ENCODE results near the gene MYLK4. TPM values are rescaled to one million over a fixed set of nuclear protein-coding genes. Genes with fewer than 3 reads are reported as not detected.
A peak's percentile ranks its signal among the peaks of the same experiment; 100 is the strongest.

The MYLK4 gene
- total and polyA plus RNA-seq, 5 donors, result 1.3 to 3.7 (median 2.3) TPM

DNA sequence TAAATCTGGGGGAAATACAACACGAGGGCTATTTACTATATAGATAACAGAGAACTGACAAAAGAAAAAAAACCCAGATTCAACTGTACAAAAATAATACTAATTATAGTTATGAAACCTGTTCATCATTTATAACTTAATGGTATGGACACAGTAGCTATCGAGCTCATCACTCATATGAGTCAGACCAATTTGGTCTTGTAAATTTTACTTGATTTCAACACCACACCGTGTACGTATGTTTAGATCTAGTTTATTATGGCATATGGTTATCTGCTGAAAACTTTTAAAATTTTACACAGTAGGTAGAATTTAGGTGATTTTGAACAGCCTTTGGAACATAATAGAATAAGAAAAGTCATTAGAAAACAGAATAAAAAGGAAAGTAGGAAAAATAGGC lies 5.5 kb downstream of the MYLK4 start:
- Histone ChIP-seq H3K27me3 (ENCODE audit: control insufficient read depth, insufficient read depth) (no peaks in the 10 kb centered on the region), H3K9me3 (ENCODE audit: control insufficient read depth, low read length) (no peaks in the 10 kb centered on the region), H3K4me3 (ENCODE audit: low read length) (no peak overlapping the region), H3K4me1 (ENCODE audit: control insufficient read depth, insufficient read depth, low read length) (no peaks in the 10 kb centered on the region), H3K27ac (ENCODE audit: low read length) (no peak overlapping the region)
- WGBS, result 91% methylated on average over 4 of the region's 4 CpGs
- DNase-seq (no peak), ATAC-seq (no peak)
- intact Hi-C loops (cut with DNase I), result loop anchor here in 1 of 4 donors (10.0 kb wide), 1 partner anchor 1140 kb away; the partner anchor contains the start of gene FOXC1

DNA sequence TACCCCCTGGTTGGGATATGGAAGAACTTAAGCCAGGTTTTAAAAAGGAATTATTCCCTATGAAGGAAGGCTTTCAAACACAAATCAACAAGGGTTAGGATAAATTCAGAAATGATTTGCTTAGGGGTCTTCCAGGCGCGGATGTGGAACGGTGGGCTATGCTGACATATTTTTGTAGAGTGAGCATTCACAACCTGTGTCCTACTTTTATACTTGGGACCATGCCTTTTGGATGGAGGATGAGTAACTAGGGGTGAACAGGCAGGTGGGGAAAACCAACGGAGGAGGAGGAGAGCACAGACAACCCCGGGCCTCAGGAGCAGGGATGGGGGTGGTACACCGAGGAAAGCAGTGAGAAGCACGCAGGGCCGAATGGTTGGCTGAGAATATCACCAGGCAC lies 5.9 kb downstream of the MYLK4 start:
- no peaks in the 10 kb centered on the region for H3K4me1 ChIP-seq (ENCODE audit: control insufficient read depth, insufficient read depth, low read length)
- H3K9me3 ChIP-seq (ENCODE audit: control insufficient read depth, low read length), result no peaks in the 10 kb centered on the region
- DNase-seq (no peak), ATAC-seq (no peak)
- H3K4me3 ChIP-seq (ENCODE audit: low read length), result no peak overlapping the region
- H3K27me3 ChIP-seq (ENCODE audit: control insufficient read depth, insufficient read depth), result no peaks in the 10 kb centered on the region
- intact Hi-C loops (cut with DNase I), result loop anchor here in 2 of 4 donors (5.0 to 10.0 kb wide), 2 partner anchors 1140 to 1147 kb away; partner anchors contain the start of gene FOXC1 (in 1 of the 2)
- 91% methylated on average over 8 of the region's 8 CpGs for WGBS
- H3K27ac ChIP-seq (ENCODE audit: low read length), result peak overlapping the region; percentile 87

DNA sequence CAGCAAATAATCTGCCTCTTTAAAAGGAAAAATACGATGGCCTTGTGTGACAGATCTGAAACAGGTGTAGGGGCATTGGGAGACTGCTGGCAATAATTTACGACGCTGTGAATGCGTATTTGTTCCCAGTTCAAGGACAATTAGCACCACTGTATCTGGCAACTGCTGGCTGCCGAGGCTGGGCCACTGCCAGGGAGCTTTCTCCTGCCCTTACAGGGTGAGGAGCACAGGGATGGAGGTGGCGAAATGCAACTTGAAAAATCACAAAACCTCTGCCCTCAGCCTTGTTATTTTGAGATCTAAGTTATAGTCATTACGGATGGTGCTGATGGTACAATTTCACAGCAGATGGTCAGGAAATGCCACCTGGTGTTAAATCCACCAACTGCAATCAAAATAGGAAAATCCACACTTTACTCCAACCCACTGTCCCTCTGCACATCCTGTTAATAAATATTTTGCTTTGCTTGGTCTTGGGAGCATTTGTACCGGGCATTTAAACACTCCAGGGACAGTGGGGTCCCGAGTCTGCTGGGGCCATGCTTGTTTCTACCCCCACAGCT lies 6.4 kb downstream of the MYLK4 start:
- Histone ChIP-seq H3K27me3 (ENCODE audit: control insufficient read depth, insufficient read depth) (no peaks in the 10 kb centered on the region), H3K4me3 (ENCODE audit: low read length) (no peak overlapping the region), H3K4me1 (ENCODE audit: control insufficient read depth, insufficient read depth, low read length) (no peaks in the 10 kb centered on the region), H3K9me3 (ENCODE audit: control insufficient read depth, low read length) (no peaks in the 10 kb centered on the region), H3K27ac (ENCODE audit: low read length) (peak overlapping the region; percentile 87)
- 60% methylated on average over 9 of the region's 9 CpGs for WGBS
- DNase-seq (peak; percentile 56 to 90 (median 87)), ATAC-seq (peak; percentile 82 to 86)
- intact Hi-C loops (cut with DNase I), result loop anchor here in 2 of 4 donors (5.0 to 10.0 kb wide), 2 partner anchors 1139 to 1147 kb away; partner anchors contain the start of gene FOXC1 (in 1 of the 2)

DNA sequence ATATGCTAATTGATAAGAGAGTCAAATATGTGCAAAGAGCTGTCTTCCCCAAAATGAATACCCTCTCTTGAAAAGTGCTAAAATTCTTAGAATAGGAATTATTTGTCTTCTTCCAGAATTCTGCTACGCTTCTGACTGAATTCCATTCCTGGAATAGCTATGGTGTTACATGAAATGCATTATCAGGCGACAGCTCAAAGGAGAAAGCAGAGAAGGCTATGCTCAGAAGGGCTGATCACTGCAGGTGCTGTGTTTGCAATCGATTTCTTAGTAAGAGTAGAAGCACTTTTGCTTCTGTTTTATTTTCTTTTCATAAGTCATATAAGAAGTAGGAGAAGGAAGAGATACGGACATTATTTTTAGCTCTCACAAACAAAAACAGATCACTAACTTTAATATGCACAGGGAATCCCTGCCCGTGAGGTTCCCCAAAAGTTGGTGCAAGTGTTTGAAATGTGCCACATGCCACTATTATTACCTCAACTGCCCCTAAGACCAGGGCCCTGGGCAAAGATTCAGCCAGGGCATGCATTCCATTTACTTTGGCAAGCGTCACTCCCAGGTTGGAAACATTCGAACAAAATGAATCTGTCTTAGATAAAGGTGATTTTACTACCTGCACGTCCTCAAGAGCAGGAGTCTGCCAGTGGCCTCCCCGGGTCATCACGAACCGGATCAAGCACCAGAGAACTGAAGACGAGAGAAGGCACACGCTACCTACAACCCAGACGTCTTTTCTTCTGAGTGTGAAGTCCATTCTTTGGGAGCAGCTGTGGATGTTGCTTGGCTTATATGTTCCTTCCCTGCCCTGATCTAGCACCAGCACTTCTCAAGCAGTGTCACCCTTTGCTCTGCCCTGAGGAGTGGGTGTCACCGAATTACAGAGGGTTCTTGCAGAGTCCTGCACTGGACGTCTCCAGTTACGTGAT lies 7.2 kb downstream of the MYLK4 start:
- DNase-seq (no peak), ATAC-seq (peak; percentile 59 to 61)
- no peaks in the 10 kb centered on the region for H3K4me1 ChIP-seq (ENCODE audit: control insufficient read depth, insufficient read depth, low read length)
- 64% methylated on average over 17 of the region's 17 CpGs for WGBS
- H3K27ac ChIP-seq (ENCODE audit: low read length), result peak overlapping the region; percentile 87
- no peaks in the 10 kb centered on the region for H3K27me3 ChIP-seq (ENCODE audit: control insufficient read depth, insufficient read depth)
- H3K9me3 ChIP-seq (ENCODE audit: control insufficient read depth, low read length), result no peaks in the 10 kb centered on the region
- no peak overlapping the region for H3K4me3 ChIP-seq (ENCODE audit: low read length)
- intact Hi-C loops (cut with DNase I), result loop anchor here in 2 of 4 donors (5.0 to 10.0 kb wide), 2 partner anchors 1139 to 1146 kb away; partner anchors contain the start of gene FOXC1 (in 1 of the 2)

DNA sequence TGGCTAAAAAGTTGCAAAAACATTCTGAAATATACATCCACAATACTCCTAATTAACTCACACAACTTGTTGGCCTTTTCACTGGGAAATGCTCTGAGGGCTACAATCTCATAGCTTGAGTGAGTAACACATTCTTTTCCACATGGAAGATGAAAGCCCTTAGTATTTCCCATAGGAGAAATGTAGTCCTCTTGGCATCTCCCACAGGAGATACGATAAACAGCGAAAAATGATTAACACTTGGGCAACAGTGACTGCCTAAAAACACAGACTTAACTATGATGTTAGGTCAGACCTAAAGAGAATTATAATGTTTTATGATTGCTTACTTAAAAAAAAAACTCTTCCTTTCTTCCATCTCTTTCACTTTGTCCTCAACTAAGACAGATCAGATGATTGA lies 9.0 kb downstream of the MYLK4 start:
- WGBS, result 64% methylated on average over 2 of the region's 2 CpGs
- DNase-seq (no peak), ATAC-seq (no peak)
- H3K9me3 ChIP-seq (ENCODE audit: control insufficient read depth, low read length), result no peaks in the 10 kb centered on the region
- no peaks in the 10 kb centered on the region for H3K4me1 ChIP-seq (ENCODE audit: control insufficient read depth, insufficient read depth, low read length)
- no peak overlapping the region for H3K4me3 ChIP-seq (ENCODE audit: low read length)
- H3K27me3 ChIP-seq (ENCODE audit: control insufficient read depth, insufficient read depth), result no peaks in the 10 kb centered on the region
- intact Hi-C loops (cut with DNase I), result loop anchor here in 2 of 4 donors (5.0 to 10.0 kb wide), 2 partner anchors 1137 to 1144 kb away; partner anchors contain the start of gene FOXC1 (in 1 of the 2)
- H3K27ac ChIP-seq (ENCODE audit: low read length), result no peak overlapping the region

DNA sequence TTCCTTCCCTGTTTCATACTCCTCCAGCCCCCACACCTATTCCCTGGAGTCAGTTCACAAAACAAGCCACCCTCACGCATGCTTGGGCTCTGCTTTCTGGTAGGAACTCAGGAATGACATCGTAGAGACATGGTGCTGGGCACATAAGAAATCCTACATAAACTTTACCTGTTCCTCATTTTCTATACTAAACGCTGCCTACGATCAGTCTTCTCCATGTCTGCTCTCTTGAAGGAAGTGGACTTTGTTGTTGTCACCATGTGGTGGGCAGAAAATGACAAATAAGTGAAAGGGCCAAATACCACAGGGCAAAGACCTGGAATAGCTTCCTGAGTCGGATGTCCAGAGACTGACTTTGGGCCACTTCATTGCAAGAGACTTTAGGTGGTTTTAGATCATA lies 10.1 kb downstream of the MYLK4 start:
- ATAC-seq, result no peak
- intact Hi-C loops (cut with DNase I), result loop anchor here in 2 of 4 donors (5.0 to 10.0 kb wide), 2 partner anchors 1136 to 1143 kb away; partner anchors contain the start of gene FOXC1 (in 1 of the 2)
- WGBS, result 79% methylated on average over 5 of the region's 5 CpGs

DNA sequence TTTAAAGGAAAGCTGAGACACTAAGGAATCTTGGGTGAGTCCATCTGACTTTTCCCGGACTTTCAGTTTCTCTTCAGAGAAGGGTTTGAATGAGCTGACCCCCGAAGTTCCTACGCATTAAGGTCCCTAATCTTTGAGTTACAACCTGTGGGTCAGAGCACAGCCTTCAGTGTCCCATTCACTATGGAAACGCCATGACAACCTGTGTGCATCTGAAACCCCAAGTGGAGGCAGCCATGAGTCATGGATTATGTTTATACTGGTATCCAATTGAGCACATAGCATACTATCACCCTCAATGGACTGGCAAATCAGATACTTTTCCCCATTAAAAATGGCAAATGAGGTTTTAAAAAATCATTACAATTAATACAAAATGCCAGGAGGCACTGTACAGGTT lies 11.4 kb downstream of the MYLK4 start:
- intact Hi-C loops (cut with DNase I), result no loop called here
- DNase-seq (no peak), ATAC-seq (no peak)
- Histone ChIP-seq H3K9me3 (ENCODE audit: control insufficient read depth, low read length) (no peaks in the 10 kb centered on the region), H3K27ac (ENCODE audit: low read length) (peak overlapping the region; percentile 42), H3K4me3 (ENCODE audit: low read length) (no peak overlapping the region), H3K27me3 (ENCODE audit: control insufficient read depth, insufficient read depth) (no peaks in the 10 kb centered on the region), H3K4me1 (ENCODE audit: control insufficient read depth, insufficient read depth, low read length) (no peaks in the 10 kb centered on the region)
- 89% methylated on average over 4 of the region's 4 CpGs for WGBS

More for the DNA sequence above, 10.1 kb downstream of the MYLK4 start:
- Histone ChIP-seq H3K9me3 (ENCODE audit: control insufficient read depth, low read length) (no peaks in the 10 kb centered on the region), H3K4me3 (ENCODE audit: low read length) (no peak overlapping the region), H3K27me3 (ENCODE audit: control insufficient read depth, insufficient read depth) (no peaks in the 10 kb centered on the region), H3K27ac (ENCODE audit: low read length) (peak overlapping the region; percentile 66), H3K4me1 (ENCODE audit: control insufficient read depth, insufficient read depth, low read length) (no peaks in the 10 kb centered on the region)
- no peak for DNase-seq

DNA sequence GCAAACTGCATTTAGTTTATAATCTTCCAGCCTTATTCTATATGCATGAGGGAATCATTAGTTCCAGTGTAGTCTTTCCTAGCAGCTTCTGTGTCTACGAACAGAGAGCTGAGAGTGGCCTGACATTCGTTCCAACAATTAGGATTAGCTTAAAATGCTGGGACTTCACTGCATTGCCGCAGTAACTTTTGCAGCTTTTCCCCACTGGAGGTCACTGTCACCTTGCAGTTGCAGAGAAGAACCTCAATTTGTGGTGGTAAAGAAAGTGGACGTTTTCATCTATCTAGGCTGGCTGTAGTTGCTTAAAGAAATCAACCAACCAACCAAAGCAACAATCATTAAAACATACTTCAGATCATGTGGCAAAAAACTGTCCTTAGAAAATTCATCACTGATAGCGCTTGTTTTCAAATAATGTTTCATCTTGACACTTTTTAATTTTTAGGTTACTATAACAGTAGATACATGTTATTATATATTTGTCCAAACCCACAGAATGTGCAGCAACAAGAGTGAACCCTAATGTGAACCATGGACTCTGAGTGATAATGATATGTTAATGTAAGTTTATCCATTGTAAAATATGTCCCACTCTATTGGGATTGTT lies 12.2 kb downstream of the MYLK4 start:
- Histone ChIP-seq H3K4me3 (ENCODE audit: low read length) (no peak overlapping the region), H3K27me3 (ENCODE audit: control insufficient read depth, insufficient read depth) (no peaks in the 10 kb centered on the region), H3K9me3 (ENCODE audit: control insufficient read depth, low read length) (no peaks in the 10 kb centered on the region), H3K27ac (ENCODE audit: low read length) (no peak overlapping the region), H3K4me1 (ENCODE audit: control insufficient read depth, insufficient read depth, low read length) (no peaks in the 10 kb centered on the region)
- intact Hi-C loops (cut with DNase I), result no loop called here
- ATAC-seq (no peak), DNase-seq (peak in 1 of 3 donors; percentile 61)
- WGBS, result 22% methylated on average over 5 of the region's 5 CpGs

DNA sequence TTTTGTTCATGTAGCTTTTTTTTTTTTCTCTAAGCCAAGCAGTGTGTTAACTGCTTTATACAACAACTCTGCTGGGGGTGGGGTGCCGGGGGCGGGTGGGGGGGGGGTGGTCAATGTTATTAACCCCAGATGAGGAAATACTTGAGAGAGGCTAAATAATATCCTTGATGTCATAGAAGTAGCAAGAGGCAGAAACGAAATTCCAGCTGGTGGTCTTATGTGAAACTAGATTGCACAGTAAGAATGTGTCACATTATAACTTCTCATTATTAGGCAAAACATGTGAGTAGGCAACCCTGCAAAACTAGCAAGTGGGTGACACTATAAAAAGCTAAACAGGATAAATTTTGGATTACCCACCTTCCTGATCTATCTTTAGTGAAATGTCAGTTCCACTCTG lies 12.8 kb downstream of the MYLK4 start:
- ATAC-seq (no peak), DNase-seq (no peak)
- Histone ChIP-seq H3K9me3 (ENCODE audit: control insufficient read depth, low read length) (no peaks in the 10 kb centered on the region), H3K4me3 (ENCODE audit: low read length) (no peak overlapping the region), H3K27ac (ENCODE audit: low read length) (no peak overlapping the region), H3K4me1 (ENCODE audit: control insufficient read depth, insufficient read depth, low read length) (no peaks in the 10 kb centered on the region), H3K27me3 (ENCODE audit: control insufficient read depth, insufficient read depth) (no peaks in the 10 kb centered on the region)
- intact Hi-C loops (cut with DNase I), result no loop called here
- 59% methylated on average over 3 of the region's 3 CpGs for WGBS

DNA sequence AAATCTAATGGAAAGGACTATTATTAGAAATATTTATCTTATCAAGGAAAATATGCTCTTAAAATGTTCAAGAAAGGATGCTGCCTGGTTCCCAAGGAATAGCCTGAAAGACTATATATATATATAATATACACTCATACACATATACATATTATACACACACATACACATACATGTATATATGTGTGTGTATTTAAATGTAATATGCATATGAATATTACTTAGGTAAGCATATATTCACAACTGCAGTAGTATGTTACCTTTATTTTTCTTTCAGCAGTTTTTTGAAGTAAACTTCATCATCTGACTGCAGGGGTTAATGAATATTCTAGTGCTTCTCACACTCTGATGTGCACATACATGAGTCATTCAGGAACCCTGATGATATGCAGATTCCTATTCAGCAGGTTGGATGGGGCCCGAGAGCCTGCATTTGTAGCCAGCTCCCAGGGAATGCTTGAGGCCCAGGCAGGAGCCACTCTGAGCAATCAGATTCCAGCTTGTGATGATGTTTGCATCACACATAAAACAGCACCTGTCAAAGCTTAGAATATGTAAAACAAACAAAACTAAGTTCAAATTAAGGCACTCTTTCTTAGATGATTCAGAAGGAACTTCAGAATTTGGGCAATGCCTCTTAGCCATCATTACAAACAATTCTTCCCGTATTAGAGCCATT lies 16.1 kb downstream of the MYLK4 start:
- H3K9me3 ChIP-seq (ENCODE audit: control insufficient read depth, low read length), result no peaks in the 10 kb centered on the region
- H3K27ac ChIP-seq (ENCODE audit: low read length), result peak overlapping the region; percentile 33
- ATAC-seq (peak in 1 of 2 donors; percentile 53), DNase-seq (no peak)
- H3K4me1 ChIP-seq (ENCODE audit: control insufficient read depth, insufficient read depth, low read length), result peaks cover 5% of the 10 kb centered on the region
- H3K4me3 ChIP-seq (ENCODE audit: low read length), result no peak overlapping the region
- intact Hi-C loops (cut with DNase I), result no loop called here
- 60% methylated on average over 2 of the region's 2 CpGs for WGBS
- no peaks in the 10 kb centered on the region for H3K27me3 ChIP-seq (ENCODE audit: control insufficient read depth, insufficient read depth)
